ENCODE measurements around the gene PDGFRB. TPM values are rescaled to one million over a fixed set of nuclear protein-coding genes. Genes with fewer than 3 reads are reported as not detected.

The PDGFRB gene
- 100 to 1,000 TPM; 148 to 225 (median 191) TPM for total RNA-seq

DNA sequence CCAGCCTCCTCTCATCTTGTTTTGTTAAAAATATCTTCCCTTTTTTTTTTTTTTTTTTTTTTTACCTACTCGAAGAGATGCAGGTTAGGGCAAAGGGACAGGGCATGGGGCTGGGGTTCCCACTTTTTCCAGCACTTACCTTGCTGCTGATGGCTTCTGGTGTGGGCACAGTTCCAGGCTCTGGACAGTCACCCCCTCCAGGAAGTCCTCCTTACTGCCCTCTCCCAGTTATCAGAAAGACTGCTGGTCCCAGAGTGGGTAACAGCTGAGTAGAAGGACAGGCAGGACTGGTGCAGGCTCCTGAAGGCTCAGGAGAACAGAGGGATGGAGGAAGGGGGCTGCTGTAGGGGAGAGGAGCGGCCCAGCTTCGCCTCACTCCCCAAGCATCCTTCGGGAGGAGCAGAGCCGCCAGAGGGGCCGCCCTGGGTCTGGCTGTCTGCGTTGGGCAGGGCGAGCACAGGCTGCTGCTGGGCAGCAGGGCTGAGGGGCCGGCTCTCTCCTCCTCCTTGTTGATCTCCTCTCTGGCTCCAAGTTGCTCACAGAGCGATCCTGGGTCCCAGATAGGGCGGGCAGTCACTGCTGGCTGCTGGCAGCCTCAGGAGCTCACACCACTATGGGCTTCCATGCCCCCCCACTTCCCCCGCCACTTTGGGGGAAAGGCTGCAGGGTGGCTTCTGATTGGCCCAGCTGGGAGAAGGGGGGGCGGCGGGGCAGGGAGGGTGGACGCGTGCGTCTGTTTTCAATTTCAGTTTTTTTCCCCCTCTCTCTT, at the start of gene PDGFRB:
TSS of gene PDGFRB (minus strand) at position 588 of the 769 bp plus-strand sequence. CDS start 18,798 bp downstream, outside the sequence.
- TF ChIP-seq, protein P1, sequence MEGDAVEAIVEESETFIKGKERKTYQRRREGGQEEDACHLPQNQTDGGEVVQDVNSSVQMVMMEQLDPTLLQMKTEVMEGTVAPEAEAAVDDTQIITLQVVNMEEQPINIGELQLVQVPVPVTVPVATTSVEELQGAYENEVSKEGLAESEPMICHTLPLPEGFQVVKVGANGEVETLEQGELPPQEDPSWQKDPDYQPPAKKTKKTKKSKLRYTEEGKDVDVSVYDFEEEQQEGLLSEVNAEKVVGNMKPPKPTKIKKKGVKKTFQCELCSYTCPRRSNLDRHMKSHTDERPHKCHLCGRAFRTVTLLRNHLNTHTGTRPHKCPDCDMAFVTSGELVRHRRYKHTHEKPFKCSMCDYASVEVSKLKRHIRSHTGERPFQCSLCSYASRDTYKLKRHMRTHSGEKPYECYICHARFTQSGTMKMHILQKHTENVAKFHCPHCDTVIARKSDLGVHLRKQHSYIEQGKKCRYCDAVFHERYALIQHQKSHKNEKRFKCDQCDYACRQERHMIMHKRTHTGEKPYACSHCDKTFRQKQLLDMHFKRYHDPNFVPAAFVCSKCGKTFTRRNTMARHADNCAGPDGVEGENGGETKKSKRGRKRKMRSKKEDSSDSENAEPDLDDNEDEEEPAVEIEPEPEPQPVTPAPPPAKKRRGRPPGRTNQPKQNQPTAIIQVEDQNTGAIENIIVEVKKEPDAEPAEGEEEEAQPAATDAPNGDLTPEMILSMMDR (IDR thresholded peaks at IDR 0.05; ENCODE audit: low read depth) = no peak

DNA sequence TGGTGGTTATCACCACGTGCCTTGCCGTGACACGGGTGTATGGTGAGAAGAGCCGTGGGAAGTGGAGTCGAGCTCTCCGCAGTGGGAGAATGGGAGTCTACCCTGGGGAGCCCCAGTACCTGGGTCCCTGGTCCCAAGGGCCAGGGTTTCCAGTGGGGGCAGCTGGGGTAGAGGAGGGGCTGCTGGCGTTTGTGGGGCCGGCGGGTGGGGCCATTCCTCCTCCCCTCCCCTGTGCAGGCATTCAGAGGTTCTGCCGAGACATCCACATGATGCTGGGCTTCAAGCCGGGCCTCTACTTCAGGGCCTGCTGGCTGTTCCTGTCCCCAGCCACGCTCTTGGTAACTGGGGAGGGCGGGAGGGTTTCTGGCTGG, 48.9 kb upstream of the PDGFRB start:
- TF ChIP-seq, protein P1 (IDR thresholded peaks at IDR 0.05; ENCODE audit: low read depth) = no peak

DNA sequence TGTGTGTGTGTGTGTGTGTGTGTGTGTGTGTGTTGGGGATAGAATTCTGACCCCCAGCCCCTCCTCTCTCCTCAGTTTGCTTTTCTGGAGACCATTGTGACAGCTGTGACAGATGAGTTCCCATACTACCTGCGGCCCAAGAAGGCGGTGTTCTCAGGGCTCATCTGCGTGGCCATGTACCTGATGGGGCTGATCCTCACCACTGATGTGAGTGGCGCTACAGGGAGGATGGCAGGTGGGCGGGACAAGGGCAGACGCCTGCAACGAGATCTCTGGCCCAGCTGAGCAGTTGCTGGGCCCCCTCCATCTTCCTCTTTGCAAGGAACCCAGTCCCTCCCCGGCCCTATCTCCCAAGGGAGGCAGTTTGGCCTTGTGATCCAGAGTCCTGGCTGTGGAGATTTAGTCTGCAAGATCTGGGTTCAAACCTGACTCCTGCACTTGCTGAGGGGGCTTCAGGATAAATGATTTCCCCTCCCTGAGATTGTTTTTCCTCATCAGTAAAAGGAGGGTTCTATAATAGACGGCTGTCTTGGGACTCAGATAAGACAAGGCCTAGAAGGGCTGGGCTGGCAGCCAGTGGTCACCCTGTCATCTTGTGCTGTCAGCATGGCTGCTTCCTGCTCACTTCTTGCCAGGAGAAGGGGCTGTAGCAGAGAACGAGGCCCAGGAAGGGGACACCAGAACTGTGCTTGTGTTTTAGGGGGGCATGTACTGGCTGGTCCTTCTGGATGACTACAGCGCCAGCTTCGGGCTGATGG, 48.4 kb upstream of the PDGFRB start:
- TF ChIP-seq, protein P1 (IDR thresholded peaks at IDR 0.05; ENCODE audit: low read depth) = no peak

DNA sequence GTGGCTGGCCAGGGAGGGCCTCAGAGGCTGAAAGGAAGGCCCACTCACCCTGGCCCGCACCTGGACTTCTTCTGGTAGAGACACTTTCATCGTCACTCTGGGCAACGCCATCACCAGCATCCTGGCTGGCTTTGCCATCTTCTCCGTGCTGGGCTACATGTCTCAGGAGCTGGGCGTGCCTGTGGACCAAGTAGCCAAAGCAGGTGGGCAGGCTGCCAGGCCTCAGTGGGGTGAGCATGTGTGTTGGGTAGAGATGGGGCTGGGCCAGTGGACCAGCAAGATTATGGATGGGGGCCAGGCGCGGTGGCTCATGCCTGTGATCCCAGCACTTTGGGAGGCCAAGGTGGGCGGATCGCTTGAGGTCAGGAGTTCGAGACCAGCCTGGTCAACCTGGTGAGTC, 46.9 kb upstream of the PDGFRB start:
- TF ChIP-seq, protein P1 (IDR thresholded peaks at IDR 0.05; ENCODE audit: low read depth) = no peak

DNA sequence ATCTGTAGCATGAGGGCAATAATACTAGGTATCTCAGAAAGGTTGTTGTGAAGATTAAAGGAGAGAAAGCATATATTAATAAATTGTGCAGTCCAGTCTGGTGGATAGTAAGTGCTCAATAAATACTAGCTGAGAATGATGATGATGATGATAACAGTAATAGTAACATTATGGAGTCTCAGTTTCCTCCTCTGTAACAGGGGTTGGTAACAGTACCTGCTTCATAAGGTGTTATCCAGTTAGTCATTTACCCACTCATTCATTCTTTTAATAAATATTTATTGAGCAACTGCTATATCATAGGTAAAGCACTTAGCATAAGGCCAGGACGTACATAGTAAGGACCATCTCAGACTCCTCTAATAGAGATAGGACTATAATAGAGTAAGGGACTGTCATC, 41.8 kb upstream of the PDGFRB start:
- TF ChIP-seq, protein P1 (IDR thresholded peaks at IDR 0.05; ENCODE audit: low read depth) = no peak

DNA sequence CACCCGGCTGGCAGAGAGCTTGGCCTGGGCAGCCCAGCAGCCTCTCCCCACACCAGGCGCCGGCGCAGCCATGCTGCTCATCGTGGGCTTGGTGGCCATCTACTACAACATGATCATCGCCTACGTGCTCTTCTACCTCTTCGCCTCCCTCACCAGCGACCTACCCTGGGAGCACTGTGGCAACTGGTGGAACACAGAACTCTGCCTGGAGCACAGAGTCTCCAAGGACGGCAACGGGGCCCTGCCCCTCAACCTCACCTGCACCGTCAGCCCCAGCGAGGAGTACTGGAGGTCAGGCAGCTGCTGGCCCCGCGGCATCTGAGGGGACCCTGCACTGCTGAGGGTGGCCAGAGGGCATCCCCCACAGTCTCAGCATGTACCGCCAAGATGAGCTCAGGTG, 41.3 kb upstream of the PDGFRB start:
- TF ChIP-seq, protein P1 (IDR thresholded peaks at IDR 0.05; ENCODE audit: low read depth) = no peak

DNA sequence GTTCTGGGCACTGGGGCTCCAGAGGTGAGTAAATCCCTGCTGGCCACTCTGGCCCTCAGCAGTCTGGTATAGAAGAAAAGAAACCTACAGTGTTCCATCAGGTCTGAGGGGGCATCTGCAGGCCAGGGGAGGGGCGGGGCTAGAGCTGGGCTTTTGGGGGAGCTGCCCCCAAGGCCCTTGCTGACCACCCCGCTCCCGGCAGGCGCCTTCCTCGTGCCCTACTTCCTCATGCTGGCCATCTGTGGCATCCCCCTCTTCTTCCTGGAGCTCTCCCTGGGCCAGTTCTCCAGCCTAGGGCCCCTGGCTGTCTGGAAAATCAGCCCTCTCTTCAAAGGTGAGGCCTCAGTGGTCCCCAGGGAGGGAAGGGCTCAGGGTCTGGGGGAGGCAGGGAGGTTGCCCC, 40.9 kb upstream of the PDGFRB start:
- TF ChIP-seq, protein P1 (IDR thresholded peaks at IDR 0.05; ENCODE audit: low read depth) = no peak

Measured in subcutaneous adipose tissue (tissue), 4 donors.